ENCODE results near the gene OBI1.
A peak's percentile ranks its signal among the peaks of the same experiment; 100 is the strongest.

Gene OBI1

GRCh38 chr13:78636495-78636894 lies 22.5 kb downstream of the OBI1 start:
- Histone ChIP-seq H3K4me3 (ENCODE audit: low read depth in 1 of 2, low read length in 2 of 2) (no peak overlapping the region), H3K4me1 (ENCODE audit: insufficient read depth, low read length) (no peaks in the 10 kb centered on the region), H3K9ac (ENCODE audit: low read length) (no peak overlapping the region), H3K9me3 (ENCODE audit: low read length) (no peaks in the 10 kb centered on the region), H3K27ac (ENCODE audit: low read depth, low read length) (no peak overlapping the region), H3K27me3 (ENCODE audit: control insufficient read depth in 1 of 2, insufficient read depth in 2 of 2, low read length in 2 of 2) (no peaks in the 10 kb centered on the region), H3K36me3 (ENCODE audit: insufficient read depth, low read length) (peaks cover 35% of the 10 kb centered on the region)

GRCh38 chr13:78632996-78633395 lies 26.0 kb downstream of the OBI1 start:
- no peak overlapping the region for H3K4me3 ChIP-seq (ENCODE audit: low read depth in 1 of 2, low read length in 2 of 2)

GRCh38 chr13:78631077-78631476 lies 27.9 kb downstream of the OBI1 start:
- no peaks in the 10 kb centered on the region for H3K9me3 ChIP-seq (ENCODE audit: low read length)
- no peak overlapping the region for H3K9ac ChIP-seq (ENCODE audit: low read length)
- no peak overlapping the region for H3K4me3 ChIP-seq (ENCODE audit: low read depth in 1 of 2, low read length in 2 of 2)
- H3K27ac ChIP-seq (ENCODE audit: low read depth, low read length), result no peak overlapping the region
- H3K36me3 ChIP-seq (ENCODE audit: insufficient read depth, low read length), result peaks cover 27% of the 10 kb centered on the region
- no peaks in the 10 kb centered on the region for H3K4me1 ChIP-seq (ENCODE audit: insufficient read depth, low read length)
- H3K27me3 ChIP-seq (ENCODE audit: control insufficient read depth in 1 of 2, insufficient read depth in 2 of 2, low read length in 2 of 2), result no peaks in the 10 kb centered on the region

More at GRCh38 chr13:78632996-78633395, 26.0 kb downstream of the OBI1 start:
- no peaks in the 10 kb centered on the region for H3K27me3 ChIP-seq (ENCODE audit: control insufficient read depth in 1 of 2, insufficient read depth in 2 of 2, low read length in 2 of 2)
- no peaks in the 10 kb centered on the region for H3K9me3 ChIP-seq (ENCODE audit: low read length)
- no peak overlapping the region for H3K27ac ChIP-seq (ENCODE audit: low read depth, low read length)
- H3K36me3 ChIP-seq (ENCODE audit: insufficient read depth, low read length), result peaks cover 34% of the 10 kb centered on the region
- no peaks in the 10 kb centered on the region for H3K4me1 ChIP-seq (ENCODE audit: insufficient read depth, low read length)
- H3K9ac ChIP-seq (ENCODE audit: low read length), result no peak overlapping the region

- Histone ChIP-seq H3K9ac (ENCODE audit: low read length) (no peak overlapping the region), H3K36me3 (ENCODE audit: insufficient read depth, low read length) (peaks cover 27% of the 10 kb centered on the region)
These were observed 28.4 kb downstream of the OBI1 start for GRCh38 chr13:78630511-78630910.

GRCh38 chr13:78625384-78625783 lies 33.6 kb downstream of the OBI1 start:
- Histone ChIP-seq H3K4me1 (ENCODE audit: insufficient read depth, low read length) (no peaks in the 10 kb centered on the region), H3K27me3 (ENCODE audit: control insufficient read depth in 1 of 2, insufficient read depth in 2 of 2, low read length in 2 of 2) (no peaks in the 10 kb centered on the region), H3K27ac (ENCODE audit: low read depth, low read length) (no peak overlapping the region), H3K36me3 (ENCODE audit: insufficient read depth, low read length) (peaks cover 13% of the 10 kb centered on the region), H3K4me3 (ENCODE audit: low read depth in 1 of 2, low read length in 2 of 2) (no peak overlapping the region), H3K9me3 (ENCODE audit: low read length) (no peaks in the 10 kb centered on the region), H3K9ac (ENCODE audit: low read length) (no peak overlapping the region)

More at GRCh38 chr13:78630511-78630910, 28.4 kb downstream of the OBI1 start:
- H3K4me3 ChIP-seq (ENCODE audit: low read depth in 1 of 2, low read length in 2 of 2), result no peak overlapping the region
- no peaks in the 10 kb centered on the region for H3K9me3 ChIP-seq (ENCODE audit: low read length)
- H3K27ac ChIP-seq (ENCODE audit: low read depth, low read length), result no peak overlapping the region
- H3K4me1 ChIP-seq (ENCODE audit: insufficient read depth, low read length), result no peaks in the 10 kb centered on the region
- H3K27me3 ChIP-seq (ENCODE audit: control insufficient read depth in 1 of 2, insufficient read depth in 2 of 2, low read length in 2 of 2), result no peaks in the 10 kb centered on the region

GRCh38 chr13:78623132-78623531 lies 35.8 kb downstream of the OBI1 start:
- H3K27me3 ChIP-seq (ENCODE audit: control insufficient read depth in 1 of 2, insufficient read depth in 2 of 2, low read length in 2 of 2), result no peaks in the 10 kb centered on the region

GRCh38 chr13:78620936-78621470 lies 38.0 kb downstream of the OBI1 start:
- H3K27ac ChIP-seq (ENCODE audit: low read depth, low read length), result no peak overlapping the region
- H3K27me3 ChIP-seq (ENCODE audit: control insufficient read depth in 1 of 2, insufficient read depth in 2 of 2, low read length in 2 of 2), result no peaks in the 10 kb centered on the region
- no peaks in the 10 kb centered on the region for H3K9me3 ChIP-seq (ENCODE audit: low read length)
- H3K9ac ChIP-seq (ENCODE audit: low read length), result no peak overlapping the region
- H3K4me1 ChIP-seq (ENCODE audit: insufficient read depth, low read length), result no peaks in the 10 kb centered on the region
- no peak overlapping the region for H3K4me3 ChIP-seq (ENCODE audit: low read depth in 1 of 2, low read length in 2 of 2)
- H3K36me3 ChIP-seq (ENCODE audit: insufficient read depth, low read length), result peaks cover 12% of the 10 kb centered on the region

More at GRCh38 chr13:78623132-78623531, 35.8 kb downstream of the OBI1 start:
- Histone ChIP-seq H3K4me1 (ENCODE audit: insufficient read depth, low read length) (no peaks in the 10 kb centered on the region), H3K27ac (ENCODE audit: low read depth, low read length) (no peak overlapping the region), H3K9ac (ENCODE audit: low read length) (no peak overlapping the region), H3K9me3 (ENCODE audit: low read length) (no peaks in the 10 kb centered on the region), H3K4me3 (ENCODE audit: low read depth in 1 of 2, low read length in 2 of 2) (no peak overlapping the region), H3K36me3 (ENCODE audit: insufficient read depth, low read length) (peaks cover 8% of the 10 kb centered on the region)

- Histone ChIP-seq H3K27me3 (ENCODE audit: control insufficient read depth in 1 of 2, insufficient read depth in 2 of 2, low read length in 2 of 2) (no peaks in the 10 kb centered on the region), H3K4me3 (ENCODE audit: low read depth in 1 of 2, low read length in 2 of 2) (no peak overlapping the region)
These were observed 40.5 kb downstream of the OBI1 start for GRCh38 chr13:78618411-78618810.

GRCh38 chr13:78611040-78611439 lies 47.9 kb downstream of the OBI1 start:
- no peaks in the 10 kb centered on the region for H3K36me3 ChIP-seq (ENCODE audit: insufficient read depth, low read length)
- no peak overlapping the region for H3K4me3 ChIP-seq (ENCODE audit: low read depth in 1 of 2, low read length in 2 of 2)
- H3K9me3 ChIP-seq (ENCODE audit: low read length), result peaks cover under 1% of the 10 kb centered on the region
- H3K4me1 ChIP-seq (ENCODE audit: insufficient read depth, low read length), result peaks cover 26% of the 10 kb centered on the region
- no peak overlapping the region for H3K9ac ChIP-seq (ENCODE audit: low read length)
- no peak overlapping the region for H3K27ac ChIP-seq (ENCODE audit: low read depth, low read length)
- H3K27me3 ChIP-seq (ENCODE audit: control insufficient read depth in 1 of 2, insufficient read depth in 2 of 2, low read length in 2 of 2), result peaks cover 44 to 47% of the 10 kb centered on the region in 2 donors

More at GRCh38 chr13:78618411-78618810, 40.5 kb downstream of the OBI1 start:
- Histone ChIP-seq H3K4me1 (ENCODE audit: insufficient read depth, low read length) (no peaks in the 10 kb centered on the region), H3K27ac (ENCODE audit: low read depth, low read length) (no peak overlapping the region), H3K9me3 (ENCODE audit: low read length) (no peaks in the 10 kb centered on the region), H3K36me3 (ENCODE audit: insufficient read depth, low read length) (peaks cover 7% of the 10 kb centered on the region), H3K9ac (ENCODE audit: low read length) (no peak overlapping the region)

GRCh38 chr13:78610381-78610883 lies 48.5 kb downstream of the OBI1 start:
- no peak overlapping the region for H3K4me3 ChIP-seq (ENCODE audit: low read depth in 1 of 2, low read length in 2 of 2)
- peaks cover 50 to 53% of the 10 kb centered on the region in 2 donors for H3K27me3 ChIP-seq (ENCODE audit: control insufficient read depth in 1 of 2, insufficient read depth in 2 of 2, low read length in 2 of 2)
- H3K9me3 ChIP-seq (ENCODE audit: low read length), result peaks cover 5% of the 10 kb centered on the region
- H3K36me3 ChIP-seq (ENCODE audit: insufficient read depth, low read length), result no peaks in the 10 kb centered on the region
- H3K9ac ChIP-seq (ENCODE audit: low read length), result no peak overlapping the region
- H3K27ac ChIP-seq (ENCODE audit: low read depth, low read length), result no peak overlapping the region
- H3K4me1 ChIP-seq (ENCODE audit: insufficient read depth, low read length), result peaks cover 26% of the 10 kb centered on the region

GRCh38 chr13:78609464-78610205 lies 49.3 kb downstream of the OBI1 start:
- no peaks in the 10 kb centered on the region for H3K36me3 ChIP-seq (ENCODE audit: insufficient read depth, low read length)
- H3K9me3 ChIP-seq (ENCODE audit: low read length), result peaks cover 5% of the 10 kb centered on the region
- peaks cover 26% of the 10 kb centered on the region for H3K4me1 ChIP-seq (ENCODE audit: insufficient read depth, low read length)
- H3K27ac ChIP-seq (ENCODE audit: low read depth, low read length), result no peak overlapping the region
- peak overlapping the region; percentile 36 to 45 for H3K4me3 ChIP-seq (ENCODE audit: low read depth in 1 of 2, low read length in 2 of 2)
- peaks cover 58 to 61% of the 10 kb centered on the region in 2 donors for H3K27me3 ChIP-seq (ENCODE audit: control insufficient read depth in 1 of 2, insufficient read depth in 2 of 2, low read length in 2 of 2)
- no peak overlapping the region for H3K9ac ChIP-seq (ENCODE audit: low read length)

All from muscle layer of colon (tissue), 2 donors.